Hypothalamus (tissue), 51 donors: ENCODE results near the gene CDC5L.

Source experiments
- DNase-seq, 51 donors: peaks; one replicate each; lab custom pipeline; 2025; lab: John Stamatoyannopoulos, UW

Gene CDC5L

DNA sequence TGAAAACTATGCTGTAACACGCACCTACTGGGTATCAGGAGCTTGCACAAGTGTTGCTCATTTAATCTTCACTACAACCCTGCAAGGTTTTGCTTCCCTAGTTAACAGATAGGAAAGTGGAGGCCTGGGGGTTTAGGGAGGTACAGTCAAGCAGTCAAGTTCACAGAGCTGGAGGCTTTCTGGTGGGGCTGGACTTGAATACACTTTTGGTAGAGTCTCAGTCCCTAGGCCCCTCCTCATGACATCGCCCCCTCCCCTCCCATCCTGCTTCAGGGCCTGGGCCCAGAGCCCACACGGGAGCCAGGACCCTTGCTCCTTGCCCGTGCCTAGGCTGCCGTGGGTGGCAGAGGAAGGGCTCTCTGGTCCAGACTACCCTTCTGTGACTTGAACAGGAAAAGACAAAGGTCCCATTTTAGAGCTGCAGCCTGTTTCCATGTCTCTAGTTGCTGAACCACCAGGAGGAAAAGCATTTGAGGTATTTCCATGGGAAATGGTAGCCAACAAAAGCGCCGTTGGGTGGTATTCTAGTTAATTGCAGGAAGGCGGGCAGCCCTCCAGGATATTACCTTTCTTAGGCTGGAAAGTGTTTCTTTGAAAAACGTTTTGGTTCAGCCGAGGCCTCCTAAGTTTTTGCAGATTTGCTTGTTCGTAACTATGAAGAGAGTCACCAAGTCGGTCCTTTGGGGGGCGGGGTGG, 84.9 kb downstream of the CDC5L start:
- DNase-seq: no peak

DNA sequence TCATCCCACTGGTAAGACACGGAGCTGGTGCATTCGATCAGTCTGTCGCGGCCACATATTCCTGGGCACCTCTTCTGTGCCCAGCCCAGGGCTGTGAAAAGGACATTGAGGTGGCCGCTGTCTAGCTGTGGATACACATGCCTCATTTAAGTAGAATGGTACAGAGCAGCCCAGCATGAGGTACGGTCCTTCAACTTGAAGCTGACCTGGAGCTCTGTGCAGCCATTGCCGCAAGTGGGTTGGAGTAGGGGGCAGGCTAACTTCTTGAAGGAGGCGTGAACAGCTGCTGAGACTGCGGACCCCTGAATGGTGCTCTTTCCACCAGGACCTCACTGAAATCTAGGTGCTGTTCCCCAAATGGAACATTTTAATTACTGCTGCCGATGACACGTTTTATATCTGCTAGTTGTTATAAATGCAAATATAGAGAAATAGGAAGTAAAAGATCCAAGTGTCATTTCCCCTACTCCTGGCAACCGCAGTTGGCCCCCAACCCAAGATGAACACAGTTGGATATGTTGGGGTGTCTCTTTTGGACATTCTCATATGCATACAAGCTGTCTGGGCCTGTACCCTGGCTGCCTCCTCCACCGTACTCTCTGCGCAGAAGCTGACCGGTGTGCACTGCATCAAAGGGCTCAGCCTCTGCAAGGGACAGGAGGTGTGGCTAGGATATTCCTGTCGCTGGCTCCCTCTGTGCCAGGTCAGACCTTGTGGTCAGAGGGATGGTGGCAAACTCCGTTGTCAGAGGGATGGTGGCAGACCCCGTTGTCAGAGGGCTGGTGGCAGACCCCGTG, 86.1 kb downstream of the CDC5L start:
- DNase-seq: no peak

GRCh38 chr6:44474190-44474631, 86.7 kb downstream of the CDC5L start:
- DNase-seq: no peak

GRCh38 chr6:44474643-44475042, 87.1 kb downstream of the CDC5L start:
- DNase-seq: no peak

- DNase-seq: no peak
Observed at GRCh38 chr6:44475417-44475778, 87.9 kb downstream of the CDC5L start.

GRCh38 chr6:44475779-44476434, 88.4 kb downstream of the CDC5L start:
- DNase-seq: peak in 50 of 51 donors; percentile 7 to 86 (median 66)

DNA sequence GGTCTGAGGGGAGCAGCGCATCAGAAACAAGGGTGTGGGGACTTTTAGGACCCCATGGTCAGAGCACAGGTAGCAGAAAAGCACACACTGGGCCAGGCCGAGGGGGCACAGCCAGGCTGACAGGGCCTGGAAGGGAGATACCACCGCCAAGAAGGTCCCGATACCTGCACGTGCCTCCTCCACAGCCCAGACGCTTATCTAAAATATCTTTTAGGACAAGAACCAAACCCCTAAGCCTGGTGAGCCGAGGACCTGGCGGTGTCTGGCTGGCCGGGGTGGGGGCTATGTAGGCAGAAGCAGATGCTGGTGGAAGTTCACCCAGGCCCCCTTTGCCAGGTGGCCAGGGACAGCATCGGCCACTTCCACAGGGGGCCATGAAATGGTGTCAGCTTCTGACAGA, 89.3 kb downstream of the CDC5L start:
- DNase-seq: no peak

DNA sequence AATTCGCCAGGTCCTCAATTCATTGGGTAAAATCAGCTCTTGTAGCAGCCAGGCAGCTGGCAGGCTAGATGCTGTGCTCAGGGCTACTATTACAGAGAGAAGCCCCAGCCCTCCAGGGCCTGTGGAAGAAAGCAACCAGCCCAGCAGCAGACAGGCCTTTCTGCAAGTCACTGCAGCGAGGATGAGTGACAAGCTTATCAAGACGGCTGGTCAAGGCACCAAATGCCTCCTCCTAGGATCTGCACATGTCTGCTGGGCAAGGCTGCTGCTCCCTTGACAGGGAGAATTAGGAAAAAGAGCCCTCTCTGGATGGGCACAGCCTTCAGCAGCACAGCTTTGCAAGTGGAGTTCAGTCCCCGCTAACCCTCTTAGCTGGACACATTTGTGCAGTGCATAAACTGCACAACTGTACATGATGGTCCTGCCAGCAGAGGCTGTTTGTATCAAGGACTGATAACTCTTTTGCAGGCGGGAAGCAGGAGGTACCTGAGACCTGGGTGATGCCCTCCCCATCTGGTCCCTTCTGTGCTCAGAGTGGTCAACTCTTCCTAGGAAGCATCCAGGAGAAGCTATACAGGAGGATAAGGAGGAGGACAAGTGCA, 89.9 kb downstream of the CDC5L start:
- no peak for DNase-seq

GRCh38 chr6:44478158-44478557, 90.7 kb downstream of the CDC5L start:
- DNase-seq: peak in 2 of 51 donors; percentile 3 to 8

DNA sequence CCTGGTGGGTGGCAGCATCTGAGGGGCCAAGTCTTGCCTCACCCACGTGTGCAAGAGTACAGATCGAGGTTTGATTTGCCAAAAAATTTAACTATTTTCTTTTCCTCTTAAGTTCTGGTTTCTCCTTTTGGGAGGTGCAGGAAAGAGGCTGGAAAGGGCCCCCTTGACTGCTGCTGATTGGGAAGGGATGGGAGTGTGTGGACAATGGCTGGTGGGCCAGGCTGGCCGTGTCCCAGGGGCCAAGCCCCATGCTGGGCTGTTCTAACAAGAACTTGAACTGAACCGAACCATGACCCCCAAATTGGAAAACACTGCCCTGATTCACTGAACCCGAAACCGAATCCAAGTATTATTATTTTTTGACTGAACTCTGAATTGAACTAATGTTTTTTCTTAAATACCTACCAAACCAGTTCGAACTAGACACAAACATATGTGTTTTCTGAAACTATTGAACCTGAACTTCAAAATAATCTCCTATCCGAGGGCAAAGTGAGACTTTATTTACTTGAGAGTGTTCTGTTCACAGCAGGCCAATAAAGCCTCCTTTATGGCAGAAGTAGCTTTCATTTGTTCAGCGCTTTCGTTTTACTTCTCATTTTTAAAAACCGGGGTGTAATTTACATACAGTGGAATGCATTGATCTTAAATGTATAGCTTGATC, 91.2 kb downstream of the CDC5L start:
- DNase-seq: no peak

DNA sequence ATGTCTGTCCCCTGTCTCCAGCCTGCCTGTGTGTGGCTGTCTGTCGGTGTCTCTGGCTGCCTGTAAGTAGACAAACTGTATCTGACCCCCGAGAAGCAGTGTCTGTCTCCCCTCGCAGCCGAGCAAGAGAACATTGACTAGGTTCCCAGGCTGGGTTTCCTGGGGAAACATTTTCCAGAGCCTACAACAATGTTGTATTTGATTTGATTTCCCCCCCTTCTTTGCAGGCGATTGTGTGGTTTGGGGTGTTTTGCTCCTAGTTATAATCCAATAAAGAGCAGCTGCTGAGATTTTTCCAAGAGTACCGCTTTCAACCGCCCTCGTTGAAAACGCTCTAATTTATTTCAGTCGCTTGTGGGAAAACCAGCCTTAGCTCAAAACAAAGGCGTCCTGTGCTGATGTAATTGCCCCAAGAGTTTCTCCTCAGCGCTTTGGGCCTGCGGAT, 92.6 kb downstream of the CDC5L start:
- DNase-seq: peak in 29 of 51 donors; percentile 8 to 81 (median 49)

DNA sequence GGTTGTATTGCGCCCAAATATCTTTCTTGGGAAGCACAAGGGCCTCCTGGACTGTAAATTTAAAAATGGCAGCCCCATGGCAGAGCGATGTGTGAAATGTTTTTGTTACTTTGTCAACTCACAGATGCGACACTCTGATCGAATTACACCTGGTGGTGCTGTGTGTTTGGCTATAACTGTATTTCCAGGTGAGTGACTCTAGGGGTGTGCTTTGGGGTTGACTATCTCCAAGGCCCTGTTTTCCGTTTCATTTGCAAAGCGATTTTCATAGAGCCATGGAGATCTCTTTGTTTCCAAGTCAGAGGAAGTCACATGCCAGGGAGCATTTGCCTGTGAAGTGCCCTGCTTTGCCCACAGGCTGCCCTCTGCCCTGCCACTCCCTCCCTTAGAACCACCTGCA, 93.5 kb downstream of the CDC5L start:
- DNase-seq: no peak

DNA sequence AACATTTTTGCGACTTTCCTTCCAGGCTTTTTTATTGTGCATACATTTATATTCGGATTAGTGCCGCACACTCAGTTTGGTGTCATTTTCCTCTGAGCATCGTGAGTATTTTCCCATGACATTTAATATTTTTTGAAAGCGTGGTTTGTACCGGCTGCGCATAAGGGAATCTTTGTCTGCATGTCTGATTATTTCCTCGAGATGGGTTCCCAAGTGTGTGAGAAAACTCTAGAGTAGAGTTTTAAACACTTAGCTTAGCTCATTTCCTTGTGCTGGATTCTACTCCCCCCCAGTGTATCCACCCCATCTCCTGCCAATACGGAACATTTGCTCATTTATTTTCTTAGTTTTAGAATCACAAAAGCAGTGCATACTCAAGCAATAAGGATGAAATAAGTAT, 94.3 kb downstream of the CDC5L start:
- DNase-seq: no peak

- DNase-seq: no peak
Observed at GRCh38 chr6:44485601-44486401, 98.3 kb downstream of the CDC5L start.

DNA sequence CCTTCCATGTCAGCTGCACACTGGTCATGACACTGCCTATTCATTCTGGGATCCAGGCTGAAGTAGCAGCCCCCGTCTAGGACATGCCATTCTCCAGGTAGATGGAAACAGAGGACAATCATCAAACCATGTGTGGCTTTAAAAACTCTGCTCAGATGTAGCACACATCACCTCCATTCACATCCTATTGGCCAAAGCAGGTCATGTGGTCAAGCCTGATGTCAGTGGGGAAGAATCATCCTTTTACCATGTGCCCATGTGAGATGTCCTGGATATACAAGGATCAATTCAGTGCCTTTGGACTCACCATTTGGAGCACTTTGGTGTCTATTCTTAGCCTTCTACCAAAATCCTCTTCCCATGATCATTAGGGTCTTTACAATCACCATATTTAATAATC, 99.5 kb downstream of the CDC5L start:
- DNase-seq: no peak

DNA sequence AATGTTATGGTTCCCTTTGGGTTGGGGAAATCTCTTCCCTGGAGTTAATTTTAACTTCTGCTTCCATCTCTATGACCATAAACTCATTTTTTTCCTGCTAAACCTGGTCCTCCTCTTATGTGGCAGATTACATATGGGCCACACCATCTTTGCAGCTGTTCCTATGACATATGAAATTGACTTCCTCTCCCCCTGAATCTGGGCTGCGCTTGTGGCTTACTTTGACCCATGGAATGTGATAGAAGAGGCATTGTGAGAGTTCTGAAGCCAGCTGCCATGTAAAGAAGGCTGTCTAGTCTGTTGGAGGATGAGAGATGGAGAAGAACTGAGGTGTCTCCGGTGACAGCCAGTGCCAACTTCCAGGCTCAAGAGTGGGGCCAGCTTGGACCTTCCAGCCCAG, 100.1 kb downstream of the CDC5L start:
- DNase-seq: no peak

DNA sequence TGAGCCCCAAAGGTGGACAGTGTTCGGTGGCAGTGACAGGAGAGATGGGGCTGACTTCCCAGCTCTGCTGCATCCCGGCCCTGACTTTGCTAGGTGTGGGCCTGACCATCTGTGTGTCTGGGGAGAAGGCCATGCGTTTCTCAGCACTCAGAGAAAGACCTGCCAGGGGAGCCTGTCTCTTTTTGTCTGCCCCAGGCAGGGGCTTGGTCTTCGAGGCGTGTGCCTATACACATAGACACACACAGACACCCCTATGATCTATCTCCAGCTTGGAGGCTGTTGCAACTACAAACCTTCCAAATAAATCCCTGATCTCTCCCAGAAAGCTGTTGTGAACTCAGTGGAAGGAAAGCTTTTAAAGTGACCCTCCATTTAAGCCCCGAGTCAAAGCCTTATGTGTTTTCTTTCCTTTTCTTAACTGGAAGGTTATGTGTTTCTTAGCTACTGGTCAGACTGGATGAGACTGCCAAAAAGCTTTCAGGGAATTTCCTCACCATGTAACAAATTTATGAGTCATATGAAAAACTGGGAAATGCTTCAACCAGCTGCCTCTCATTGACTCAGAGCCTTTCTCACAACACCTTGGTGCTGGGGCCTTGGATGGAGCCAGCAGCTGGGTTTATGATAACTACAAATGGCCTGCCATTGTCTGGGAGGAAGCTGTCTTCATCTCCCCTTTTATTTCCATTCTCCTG, 102.6 kb downstream of the CDC5L start:
- peak in 4 of 51 donors; percentile 19 to 35 (median 20) for DNase-seq

- no peak for DNase-seq
Observed at GRCh38 chr6:44493132-44493531, 105.6 kb downstream of the CDC5L start.

GRCh38 chr6:44493593-44493992, 106.1 kb downstream of the CDC5L start:
- no peak for DNase-seq
